GM12891 (cell line): Measurements from ENCODE around the gene KAZN.

Experiments
- DNase-seq: peaks from one replicate; pipeline ENCODE4 v3.0.0; 2011; ENCODE audit warnings: low spot score; ENCODE audit not compliant: insufficient read length
- FAIRE-seq: peaks from 2 replicates; lab custom pipeline; 2011; peaks lifted over from hg19 to GRCh38; lab: Jason Lieb, UNC
- PAX5 ChIP-seq: IDR thresholded peaks from 2 replicates; pipeline ENCODE4 v1.6.1; 2011; ENCODE audit warnings: low read length, moderate library complexity, mild to moderate bottlenecking; ENCODE audit not compliant: insufficient read depth, severe bottlenecking
- POLR2A ChIP-seq: IDR thresholded peaks from 2 replicates; pipeline ENCODE4 v1.6.1; 2011; ENCODE audit warnings: low read depth, low read length, control low read depth
- POLR2AphosphoS5 ChIP-seq: IDR thresholded peaks from 2 replicates; pipeline ENCODE4 v1.6.1; 2011; ENCODE audit warnings: low read depth, low read length, control low read depth
- POU2F2 ChIP-seq: IDR thresholded peaks from 2 replicates; pipeline ENCODE4 v1.6.1; 2011; ENCODE audit warnings: low read depth, mild to moderate bottlenecking, control low read depth, low read length, moderate library complexity
- SPI1 ChIP-seq: IDR thresholded peaks from 2 replicates; pipeline ENCODE4 v1.6.1; 2011; ENCODE audit warnings: low read depth, low read length, control low read depth
- TAF1 ChIP-seq: IDR thresholded peaks from 2 replicates; pipeline ENCODE4 v1.6.1; 2011; ENCODE audit warnings: low read depth, low read length, control low read depth

The KAZN gene

DNA sequence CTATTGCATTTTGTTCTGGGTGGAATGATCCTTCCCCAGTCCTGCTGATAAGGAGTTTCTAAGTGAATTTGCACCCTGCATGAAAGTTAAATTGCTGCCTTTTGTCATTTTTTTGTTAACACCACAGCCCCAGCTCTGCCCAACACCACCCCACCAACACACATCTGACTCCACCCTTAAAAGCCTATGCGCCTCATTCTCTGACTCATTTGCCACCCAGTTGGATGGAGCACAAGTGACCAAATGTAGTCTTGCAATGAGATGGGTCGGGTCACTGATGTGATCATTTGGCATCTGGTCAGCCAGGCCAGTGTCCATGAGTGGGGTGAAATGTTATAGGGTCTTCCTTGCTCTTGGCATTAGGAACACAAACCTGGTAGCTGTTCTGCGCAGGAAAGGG, 256.8 kb downstream of the KAZN start:
- DNase-seq (no peak), FAIRE-seq (no peak)
- TF ChIP-seq SPI1 (no peak), TAF1 (no peak), POLR2A (no peak), PAX5 (no peak), POLR2AphosphoS5 (no peak), POU2F2 (no peak)

- DNase-seq (no peak), FAIRE-seq (no peak)
- TF ChIP-seq SPI1 (no peak), TAF1 (no peak), PAX5 (no peak), POU2F2 (no peak), POLR2A (no peak), POLR2AphosphoS5 (no peak)
Measured at GRCh38 chr1:14855801-14856200, 257.3 kb downstream of the KAZN start.

DNA sequence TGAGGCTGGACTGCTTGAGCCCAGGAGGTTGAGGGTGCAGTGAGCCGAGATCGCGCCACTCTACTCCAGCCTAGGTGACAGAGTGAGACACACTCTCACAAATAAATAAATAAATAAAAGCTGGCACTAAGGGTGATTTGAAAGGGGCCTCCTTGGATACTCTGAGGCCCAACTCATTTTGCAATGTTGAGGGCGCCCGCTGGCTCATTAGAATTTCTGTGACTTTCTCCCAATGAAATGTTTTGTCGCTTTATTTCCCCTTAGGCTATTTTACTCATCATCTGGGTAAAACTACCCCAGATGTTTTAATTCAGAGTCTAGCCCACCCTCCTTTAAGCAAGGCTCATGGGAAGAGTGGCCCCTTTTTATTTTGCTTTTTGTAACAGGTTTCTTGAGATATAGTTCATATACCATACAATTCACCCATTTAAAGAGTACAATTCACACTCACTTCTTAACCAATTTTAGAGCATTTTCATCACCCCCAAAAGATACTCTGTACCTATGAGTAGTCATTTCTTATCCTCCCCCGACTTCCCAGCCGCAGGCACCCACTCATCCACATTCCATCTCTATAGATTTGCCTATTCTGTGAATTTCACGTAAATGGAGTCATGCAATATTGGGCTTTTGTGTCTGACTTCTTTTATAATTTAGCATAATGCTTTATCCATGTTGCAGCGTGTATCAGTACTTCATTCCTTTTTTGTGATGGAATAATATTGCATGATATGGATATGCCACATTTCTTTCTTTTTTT, 259.1 kb downstream of the KAZN start:
- DNase-seq, result no peak
- TF ChIP-seq TAF1 (no peak), POLR2A (no peak)
- no peak for FAIRE-seq

GRCh38 chr1:14862114-14862771, 263.8 kb downstream of the KAZN start:
- DNase-seq, result no peak
- no peak for FAIRE-seq
- TF ChIP-seq PAX5, result no peak
- TF ChIP-seq SPI1, result no peak
- TF ChIP-seq TAF1, result no peak
- no peak for TF ChIP-seq POLR2A
- TF ChIP-seq POU2F2, result no peak
- TF ChIP-seq POLR2AphosphoS5, result no peak

DNA sequence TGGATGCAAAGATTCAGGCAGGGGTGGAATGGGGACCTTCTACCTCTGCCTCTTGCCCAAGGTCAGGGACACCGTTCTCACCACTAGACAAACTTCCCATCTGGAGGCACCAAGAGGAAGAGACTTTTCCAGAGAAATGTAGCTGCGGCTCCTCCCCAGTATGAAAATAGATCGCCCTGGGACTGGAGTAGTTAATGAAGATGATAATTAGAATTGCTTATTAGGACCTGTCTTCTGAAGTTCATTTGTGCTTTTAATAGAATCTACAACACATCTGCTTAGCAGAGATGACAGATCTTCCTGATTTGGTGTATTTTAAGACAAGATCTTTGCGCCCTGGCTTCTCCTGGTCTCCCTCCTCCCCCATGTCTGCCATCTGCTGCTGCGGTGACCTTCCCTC, 266.6 kb downstream of the KAZN start:
- DNase-seq, result no peak
- TF ChIP-seq POLR2A, result no peak
- no peak for TF ChIP-seq SPI1
- no peak for TF ChIP-seq POLR2AphosphoS5
- TF ChIP-seq TAF1, result no peak
- no peak for TF ChIP-seq POU2F2
- TF ChIP-seq PAX5, result no peak
- FAIRE-seq, result no peak

DNA sequence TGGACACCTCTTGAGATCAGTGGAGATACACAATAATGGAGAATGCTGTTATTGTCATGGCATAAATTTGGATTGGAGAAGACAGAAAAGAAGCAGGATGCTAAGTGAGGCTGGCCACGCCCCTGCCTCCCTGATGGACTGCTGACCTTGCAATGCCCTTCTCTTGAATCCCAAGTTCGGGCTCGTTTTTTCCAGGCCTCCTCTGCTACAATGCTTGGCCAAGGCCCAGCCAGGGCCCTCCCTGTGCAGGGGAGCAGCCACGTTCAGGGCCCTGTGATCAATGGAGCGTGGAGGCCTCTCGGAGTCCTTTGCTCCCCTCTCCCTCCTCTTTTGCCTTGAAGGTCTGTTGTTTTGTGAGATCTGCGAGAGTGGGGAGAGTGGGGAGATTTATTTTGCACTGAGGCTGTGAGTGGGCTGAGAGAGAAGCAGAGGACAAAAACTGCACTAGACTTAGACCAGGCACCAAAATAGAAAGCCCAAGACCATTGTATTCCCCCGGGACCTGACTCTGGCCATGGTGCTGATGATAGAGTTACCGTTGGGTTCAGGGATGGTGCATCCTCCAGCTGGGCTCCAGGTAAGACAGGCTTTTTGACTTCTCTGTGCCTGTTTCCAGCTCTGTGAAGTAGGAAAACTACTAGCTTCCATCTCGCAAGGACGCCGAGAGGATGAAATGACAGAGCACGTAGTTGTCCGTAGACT, 268.6 kb downstream of the KAZN start:
- TF ChIP-seq POU2F2, result no peak
- no peak for TF ChIP-seq PAX5
- no peak for TF ChIP-seq TAF1
- no peak for TF ChIP-seq POLR2A
- no peak for TF ChIP-seq SPI1
- TF ChIP-seq POLR2AphosphoS5, result no peak
- DNase-seq (no peak), FAIRE-seq (no peak)

- no peak for FAIRE-seq
- no peak for DNase-seq
- TF ChIP-seq POLR2AphosphoS5, result no peak
- TF ChIP-seq TAF1, result no peak
- TF ChIP-seq PAX5, result no peak
- TF ChIP-seq POLR2A, result no peak
- no peak for TF ChIP-seq SPI1
- TF ChIP-seq POU2F2, result no peak
Measured at GRCh38 chr1:14869187-14869586, 270.7 kb downstream of the KAZN start.

DNA sequence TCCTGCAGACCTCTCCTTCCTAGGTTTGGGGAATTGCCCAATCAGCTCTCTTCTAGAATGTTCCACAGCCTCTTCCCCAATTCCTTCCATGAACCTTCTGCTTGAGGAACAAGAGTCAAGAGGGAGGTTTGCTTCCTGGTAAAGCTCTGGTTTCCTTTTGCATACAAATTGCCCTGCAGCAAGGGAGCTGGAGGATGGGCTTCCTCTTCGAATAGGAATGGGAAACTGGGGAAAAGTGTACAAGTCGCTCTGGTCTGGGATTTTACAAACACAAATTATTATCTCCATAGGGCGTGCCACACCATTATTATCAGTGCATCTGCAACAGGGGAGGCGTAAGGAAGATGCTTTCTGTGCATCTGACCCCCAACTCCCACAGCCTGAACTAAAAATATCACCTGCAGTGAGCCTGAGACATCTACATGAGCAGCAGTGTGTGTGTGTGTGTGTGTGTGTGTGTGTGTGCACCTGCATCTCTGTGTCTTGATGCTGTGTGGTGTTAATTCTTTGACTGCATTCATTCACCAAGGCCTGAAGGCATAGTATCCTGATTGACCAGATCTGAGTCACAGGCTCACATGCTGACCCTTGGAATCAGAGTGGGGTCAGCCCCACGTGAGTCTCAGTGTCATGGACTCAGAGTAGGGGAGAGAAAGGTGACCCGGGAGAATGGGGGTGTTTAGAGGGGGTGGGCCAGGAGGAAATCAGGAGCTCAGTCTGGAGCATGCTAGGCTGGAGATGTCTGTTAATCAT, 272.9 kb downstream of the KAZN start:
- TF ChIP-seq PAX5 (no peak), SPI1 (no peak), POU2F2 (no peak), POLR2AphosphoS5 (no peak)
- DNase-seq (no peak), FAIRE-seq (no peak)

- FAIRE-seq (no peak), DNase-seq (no peak)
- TF ChIP-seq PAX5, result no peak
- no peak for TF ChIP-seq SPI1
- no peak for TF ChIP-seq POLR2AphosphoS5
- no peak for TF ChIP-seq POLR2A
- TF ChIP-seq POU2F2, result no peak
- TF ChIP-seq TAF1, result no peak
Measured at GRCh38 chr1:14872762-14873161, 274.3 kb downstream of the KAZN start.
